A549 (cell line): Measurements from ENCODE around the gene ZFC3H1. TPM values are rescaled to one million over a fixed set of nuclear protein-coding genes. Genes with fewer than 3 reads are reported as not detected.

ENCODE experiments used
- ATAC-seq, 2 experiments: fragments of 200-7000 bp in 1 of 2; fragments of >200 bp in 1 of 2; cut with Nextera tagmentation in 1 of 2; cut with Tn5 transposase in 1 of 2; 3 replicates each; pipeline versions ENCODE4 v1.8.0 to v1.9.1; 2018 to 2020; ENCODE audit warnings: mild to moderate bottlenecking in 1 of 2, moderate library complexity in 1 of 2
- CTCF ChIA-PET: fragments of 300-600 bp; sonication (Branson Sonifier 250); formaldehyde crosslinking; extraction: SDS; loops from one replicate; lab custom pipeline; 2021; ENCODE audit warnings: antibody characterized with exemption, inconsistent platforms; lab: Yijun Ruan, JAX
- POLR2A ChIA-PET: fragments of 350-600 bp; formaldehyde crosslinking; extraction: SDS; loops from one replicate; lab custom pipeline; 2021; ENCODE audit warnings: antibody characterized with exemption, inconsistent platforms; lab: Yijun Ruan, JAX
- DNase-seq, 2 experiments: peaks; one replicate each; pipeline versions ENCODE4 v3.0.0 to v3.0.0-alpha.2; 2011 to 2016; ENCODE audit warnings: low read depth in 1 of 2, low spot score in 1 of 2
- FAIRE-seq: peaks from 2 replicates; lab custom pipeline; 2011; peaks lifted over from hg19 to GRCh38; lab: Jason Lieb, UNC
- H3K27ac ChIP-seq, 2 experiments: fragments of >200 bp; sonication (Bioruptor Twin); formaldehyde crosslinking; 3 replicates each; pipeline ENCODE4 v1.5.1; 2016 to 2017
- H3K4me1 ChIP-seq: fragments of >200 bp; sonication (Bioruptor Twin); formaldehyde crosslinking; 3 replicates; pipeline ENCODE4 v1.6.1; 2016
- H3K4me2 ChIP-seq: fragments of >200 bp; sonication (Bioruptor Twin); formaldehyde crosslinking; 3 replicates; pipeline ENCODE4 v1.6.1; 2016
- H3K4me3 ChIP-seq: fragments of >200 bp; sonication (Bioruptor Twin); formaldehyde crosslinking; 3 replicates; pipeline ENCODE4 v1.5.1; 2016
- H3K9me3 ChIP-seq: fragments of >200 bp; sonication (Bioruptor Twin); formaldehyde crosslinking; 3 replicates; pipeline ENCODE4 v1.6.1; 2016
- CBX2 ChIP-seq: fragments of 200-600 bp; sonication (generic); IDR thresholded peaks from 2 replicates; pipeline ENCODE4 v1.6.1; 2016; ENCODE audit warnings: low read depth, mild to moderate bottlenecking, borderline replicate concordance
- CHD4 ChIP-seq: fragments of 200-600 bp; sonication (generic); IDR thresholded peaks from 2 replicates; pipeline ENCODE4 v1.6.1; 2016; ENCODE audit warnings: antibody characterized with exemption, mild to moderate bottlenecking, borderline replicate concordance
- EHF ChIP-seq: fragments of 250-450 bp; sonication (Bioruptor Pico); IDR thresholded peaks from 2 replicates; pipeline ENCODE4 v1.5.0; 2020; ENCODE audit warnings: mild to moderate bottlenecking
- FOSB ChIP-seq: fragments of 250-450 bp; sonication (Bioruptor Pico); IDR thresholded peaks from 2 replicates; pipeline ENCODE4 v1.5.0; 2020; ENCODE audit warnings: mild to moderate bottlenecking, moderate library complexity
- GATA3 ChIP-seq: IDR thresholded peaks from 2 replicates; pipeline ENCODE4 v1.6.1; 2012; ENCODE audit warnings: borderline replicate concordance
- HOXB5 ChIP-seq: fragments of 250-450 bp; sonication (Bioruptor Pico); IDR thresholded peaks from 2 replicates; pipeline ENCODE4 v1.5.0; 2020; ENCODE audit warnings: mild to moderate bottlenecking, moderate library complexity
- JUN ChIP-seq, 2 experiments: fragments of >200 bp; sonication (Bioruptor Twin); formaldehyde crosslinking; IDR thresholded peaks; 2 replicates in 1 of 2; 3 replicates in 1 of 2; pipeline ENCODE4 v1.6.1; 2016 to 2017
- KDM1A ChIP-seq: fragments of 200-600 bp; sonication (generic); IDR thresholded peaks from 2 replicates; pipeline ENCODE4 v1.6.1; 2016; ENCODE audit warnings: low read depth, mild to moderate bottlenecking
- KDM5A ChIP-seq: fragments of 200-600 bp; sonication (generic); IDR thresholded peaks from 2 replicates; pipeline ENCODE4 v1.6.1; 2016; ENCODE audit warnings: antibody characterized with exemption, mild to moderate bottlenecking
- MAZ ChIP-seq: fragments of 150-350 bp; IDR thresholded peaks from 2 replicates; pipeline ENCODE4 v1.6.1; 2014; ENCODE audit warnings: antibody characterized with exemption, low read depth, low read length, borderline replicate concordance
- MYC ChIP-seq: IDR thresholded peaks from 2 replicates; pipeline ENCODE4 v1.6.1; 2012; ENCODE audit warnings: mild to moderate bottlenecking, inconsistent platforms, low read length, improper control_type of control experiment, borderline replicate concordance
- NFE2L2 ChIP-seq: fragments of 150-350 bp; conservative IDR thresholded peaks from 2 replicates; pipeline ENCODE4 v1.6.1; 2014; ENCODE audit warnings: low read length
- PHF8 ChIP-seq: fragments of 200-600 bp; sonication (generic); IDR thresholded peaks from 2 replicates; pipeline ENCODE4 v1.6.1; 2016; ENCODE audit warnings: low read depth, mild to moderate bottlenecking, antibody characterized with exemption, moderate library complexity, borderline replicate concordance
- POLR2A ChIP-seq: IDR thresholded peaks from 2 replicates; pipeline ENCODE4 v1.6.1; 2012; ENCODE audit warnings: mild to moderate bottlenecking, low read length
- POLR2AphosphoS2 ChIP-seq: conservative IDR thresholded peaks from 2 replicates; pipeline ENCODE4 v1.6.1; 2012; ENCODE audit warnings: low read length, improper control_type of control experiment, inconsistent platforms
- RAD21 ChIP-seq, 2 experiments: fragments of >200 bp in 1 of 2; sonication (Bioruptor Twin) in 1 of 2; formaldehyde crosslinking in 1 of 2; IDR thresholded peaks in 1 of 2; conservative IDR thresholded peaks in 1 of 2; 2 replicates in 1 of 2; 3 replicates in 1 of 2; pipeline ENCODE4 v1.6.1; 2012 to 2018; ENCODE audit warnings: inconsistent platforms in 1 of 2
- RARB ChIP-seq: fragments of 250-450 bp; sonication (Bioruptor Pico); IDR thresholded peaks from 2 replicates; pipeline ENCODE4 v1.8.0; 2021; ENCODE audit warnings: mild to moderate bottlenecking, moderate library complexity
- RCOR1 ChIP-seq: fragments of 150-350 bp; IDR thresholded peaks from 2 replicates; pipeline ENCODE4 v1.6.1; 2014; ENCODE audit warnings: antibody characterized with exemption, low read length, low read depth
- SREBF2 ChIP-seq: fragments of 450-650 bp; IDR thresholded peaks from 2 replicates; pipeline ENCODE4 v1.6.1; 2014; ENCODE audit warnings: mild to moderate bottlenecking, moderate library complexity
- ZC3H11A ChIP-seq: fragments of 450-650 bp; IDR thresholded peaks from 2 replicates; pipeline ENCODE4 v1.6.1; 2014; ENCODE audit warnings: antibody characterized with exemption, mild to moderate bottlenecking
- ZSCAN20 ChIP-seq: fragments of 250-450 bp; sonication (Bioruptor Pico); IDR thresholded peaks from 2 replicates; pipeline ENCODE4 v1.8.0; 2022; ENCODE audit warnings: mild to moderate bottlenecking, moderate library complexity
- WGBS: methylation state at CpG from one replicate; pipeline ENCODE4 v1.1.6; 2017; ENCODE audit errors: missing lambda C conversion rate; 5-methylcytosine and 5-hydroxymethylcytosine counted together
- polyA plus RNA-seq, 4 experiments: library from polyadenylated mRNA; depleted of rRNA in 3 of 4; stranded (reverse); fragments of >200 nt; fragmentation: RNase III in 1 of 4; extraction: RNeasy Plus Mini Kit Qiagen cat#74134 plus additional on column Dnase treatment in 1 of 4; gene quantifications; 2 replicates in 3 of 4; 3 replicates in 1 of 4; pipeline ENCODE4 v1.2.3, GENCODE V29; 2011 to 2017
- TF ChIP-seq, protein P1 (sequence below): IDR thresholded peaks from 2 replicates; pipeline ENCODE4 v1.6.1; 2012

ZFC3H1 gene
- polyA plus RNA-seq, 2 of the 4 experiments (the other 2 are of a cell fraction): 18.9 to 58.3 TPM

DNA sequence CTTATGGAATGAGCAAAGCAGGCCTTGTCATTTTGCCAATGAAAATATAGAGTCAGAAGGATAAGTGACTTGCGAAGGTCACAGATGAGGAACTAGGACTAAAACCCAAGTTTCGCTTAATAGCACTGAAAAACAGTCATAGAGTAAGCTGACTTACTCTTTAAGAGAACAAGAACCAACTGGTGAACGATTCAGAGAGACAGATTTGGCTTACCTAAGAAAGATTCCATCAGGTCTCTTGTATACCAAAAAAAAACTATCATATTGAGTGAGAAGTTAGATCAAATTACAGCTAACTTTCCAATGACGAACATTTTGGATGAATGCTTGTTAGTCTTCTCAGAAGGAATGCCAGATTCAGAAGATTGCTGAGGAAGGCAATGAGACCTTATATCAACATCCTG, 74.2 kb downstream of the ZFC3H1 start:
- H3K9me3 ChIP-seq: no peaks in the 10 kb centered on the region
- H3K27ac ChIP-seq: no peak overlapping the region
- FAIRE-seq (no peak), ATAC-seq (no peak), DNase-seq (no peak)
- ChIA-PET POLR2A (no interaction called here), CTCF (no interaction called here)
- no peak overlapping the region for H3K4me2 ChIP-seq
- no peak for TF ChIP-seq ZC3H11A
- no peak for TF ChIP-seq RAD21 (conservative IDR thresholded peaks at IDR 0.05 in 1 of 2, IDR thresholded peaks at IDR 0.05 in 1 of 2)
- no peak for TF ChIP-seq RCOR1
- no peak for TF ChIP-seq POLR2AphosphoS2
- TF ChIP-seq ZSCAN20 (CRISPR knock-in tag): no peak
- no peak for TF ChIP-seq JUN (IDR thresholded peaks at IDR 0.05)
- TF ChIP-seq CHD4: no peak
- H3K4me1 ChIP-seq: no peaks in the 10 kb centered on the region
- H3K4me3 ChIP-seq: no peak overlapping the region
- WGBS: 69% methylated on average over 4 of the region's 4 CpGs

DNA sequence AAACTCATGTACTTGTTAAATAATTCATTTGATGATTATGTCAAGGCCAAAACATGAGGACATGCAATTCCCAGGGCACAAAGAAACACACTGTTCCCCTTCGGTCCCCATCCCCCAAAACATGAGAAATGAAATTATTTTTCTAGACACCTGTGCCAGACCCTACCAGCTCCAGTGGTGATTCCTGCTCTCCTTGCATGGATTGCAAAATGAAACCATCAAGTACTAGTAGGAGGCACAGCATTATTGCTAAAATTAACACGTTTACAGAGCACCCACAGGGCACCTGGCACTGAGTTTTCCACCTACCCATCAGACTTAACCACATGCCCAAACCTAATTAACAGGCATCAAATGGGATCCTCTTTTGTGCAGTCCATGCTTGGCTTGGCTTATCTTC, 76.6 kb downstream of the ZFC3H1 start:
- H3K27ac ChIP-seq: no peak overlapping the region
- WGBS: 33% methylated on average over 2 of the region's 2 CpGs
- CTCF ChIA-PET: interaction anchor here (1.6 kb wide), 1 partner anchor 19 kb away, joined by 3 read pairs; no protein-coding TSS in a partner anchor

DNA sequence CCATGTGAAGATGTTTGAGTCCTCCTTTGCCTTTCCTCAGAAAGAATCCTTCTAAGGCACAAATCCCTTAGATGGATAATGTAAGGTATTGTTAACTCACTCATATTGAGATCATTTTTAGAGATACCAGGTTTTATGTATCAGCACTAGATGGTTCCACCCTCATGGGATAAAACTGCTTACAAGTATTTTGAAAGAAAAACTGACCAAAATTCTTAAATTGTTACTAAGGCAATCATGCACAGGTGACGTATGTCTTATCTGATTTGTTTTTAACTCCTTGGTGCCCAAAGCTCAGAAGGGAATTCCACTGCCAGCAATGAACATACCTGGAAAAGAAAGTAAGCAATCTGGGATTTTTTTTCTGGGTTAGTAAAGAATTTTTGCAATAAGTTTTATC, 78.4 kb downstream of the ZFC3H1 start:
- POLR2A ChIA-PET: no interaction called here
- H3K9me3 ChIP-seq: no peaks in the 10 kb centered on the region
- DNase-seq (no peak), ATAC-seq (no peak), FAIRE-seq (no peak)
- CTCF ChIA-PET: no interaction called here
- WGBS: 26% methylated on average over 1 of the region's 1 CpG
- H3K27ac ChIP-seq: no peak overlapping the region
- no peaks in the 10 kb centered on the region for H3K4me1 ChIP-seq
- no peak overlapping the region for H3K4me2 ChIP-seq
- no peak overlapping the region for H3K4me3 ChIP-seq
- no peak for TF ChIP-seq MYC
- no peak for TF ChIP-seq PHF8

More for the DNA sequence above, 76.6 kb downstream of the ZFC3H1 start:
- no peak for DNase-seq
- POLR2A ChIA-PET: no interaction called here
- no peak for FAIRE-seq
- ATAC-seq: no peak
- Histone ChIP-seq H3K4me2 (no peak overlapping the region), H3K4me1 (no peaks in the 10 kb centered on the region)
- TF ChIP-seq NFE2L2: no peak
- TF ChIP-seq EHF (CRISPR knock-in tag): no peak
- TF ChIP-seq POLR2A: no peak
- TF ChIP-seq, protein P1, sequence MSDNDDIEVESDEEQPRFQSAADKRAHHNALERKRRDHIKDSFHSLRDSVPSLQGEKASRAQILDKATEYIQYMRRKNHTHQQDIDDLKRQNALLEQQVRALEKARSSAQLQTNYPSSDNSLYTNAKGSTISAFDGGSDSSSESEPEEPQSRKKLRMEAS: no peak
- no peak for TF ChIP-seq RARB
- no peak for TF ChIP-seq KDM1A
- no peak for TF ChIP-seq KDM5A
- TF ChIP-seq CHD4: no peak
- TF ChIP-seq FOSB (CRISPR knock-in tag): no peak
- TF ChIP-seq SREBF2: no peak
- no peak for TF ChIP-seq GATA3
- TF ChIP-seq MAZ: no peak
- TF ChIP-seq HOXB5 (CRISPR knock-in tag): no peak
- no peak for TF ChIP-seq CBX2
- TF ChIP-seq, all 56 proteins: peak for 0
- Histone ChIP-seq H3K4me3 (no peak overlapping the region), H3K9me3 (no peaks in the 10 kb centered on the region)

- H3K4me2 ChIP-seq: no peak overlapping the region
- H3K9me3 ChIP-seq: no peaks in the 10 kb centered on the region
- no peak overlapping the region for H3K27ac ChIP-seq
- no peak for DNase-seq
- no peak for ATAC-seq
- ChIA-PET POLR2A (no interaction called here), CTCF (no interaction called here)
- FAIRE-seq: no peak
- H3K4me1 ChIP-seq: no peaks in the 10 kb centered on the region
- no peak for TF ChIP-seq HOXB5 (CRISPR knock-in tag)
- 2% methylated on average over 3 of the region's 3 CpGs for WGBS
- no peak overlapping the region for H3K4me3 ChIP-seq
These were observed 79.3 kb downstream of the ZFC3H1 start for GRCh38 chr12:71584356-71584755.
